GM21717 (cell line): ENCODE results near the gene CFAP97D2.
A peak's percentile ranks its signal among the peaks of the same experiment; 100 is the strongest.
"Not testable (repeated sequence)": the region's sequence is repeated elsewhere in the genome, so short reads cannot be mapped to it uniquely, and the experiment has no call there.

Source experiments
- ATAC-seq: cut with Tn5 transposase; IDR thresholded peaks from one replicate; pipeline ENCODE4 v1.9.1; 2021; ENCODE audit warnings: mild to moderate bottlenecking, moderate library complexity; ENCODE audit not compliant: unreplicated experiment

CFAP97D2 gene

GRCh38 chr13:114142640-114143490, 36.2 kb upstream of the CFAP97D2 start:
- no peak for ATAC-seq

- ATAC-seq: peak; percentile 35
These were observed 35.1 kb upstream of the CFAP97D2 start for GRCh38 chr13:114143806-114144605.

- ATAC-seq: no peak
These were observed 34.3 kb upstream of the CFAP97D2 start for GRCh38 chr13:114144606-114145244.

GRCh38 chr13:114145256-114145655, 33.8 kb upstream of the CFAP97D2 start:
- no peak for ATAC-seq

GRCh38 chr13:114145722-114146121, 33.3 kb upstream of the CFAP97D2 start:
- no peak for ATAC-seq

- ATAC-seq: no peak
These were observed 32.9 kb upstream of the CFAP97D2 start for GRCh38 chr13:114146173-114146572.

GRCh38 chr13:114146629-114147028, 32.4 kb upstream of the CFAP97D2 start:
- no peak for ATAC-seq

GRCh38 chr13:114147803-114148520, 31.1 kb upstream of the CFAP97D2 start:
- ATAC-seq: peak; percentile 22

GRCh38 chr13:114148521-114148855, 30.6 kb upstream of the CFAP97D2 start:
- peak; percentile 79 for ATAC-seq

- not testable (repeated sequence) for ATAC-seq
These were observed 30.2 kb upstream of the CFAP97D2 start for GRCh38 chr13:114148886-114149285.

- ATAC-seq: no peak
These were observed 29.0 kb upstream of the CFAP97D2 start for GRCh38 chr13:114149774-114150740.

GRCh38 chr13:114151031-114151430, 28.0 kb upstream of the CFAP97D2 start:
- ATAC-seq: no peak

- no peak for ATAC-seq
These were observed 27.3 kb upstream of the CFAP97D2 start for GRCh38 chr13:114151565-114152284.

- ATAC-seq: no peak
These were observed 26.8 kb upstream of the CFAP97D2 start for GRCh38 chr13:114152285-114152645.

GRCh38 chr13:114152831-114153371, 26.2 kb upstream of the CFAP97D2 start:
- no peak for ATAC-seq

GRCh38 chr13:114153485-114154080, 25.5 kb upstream of the CFAP97D2 start:
- no peak for ATAC-seq

GRCh38 chr13:114154476-114154875, 24.6 kb upstream of the CFAP97D2 start:
- no peak for ATAC-seq

GRCh38 chr13:114155320-114155719, 23.7 kb upstream of the CFAP97D2 start:
- no peak for ATAC-seq
